Neuronal stem cell (in vitro differentiated cells): Measurements from ENCODE around the gene VWA8.
"Not testable (repeated sequence)": the region's sequence is repeated elsewhere in the genome, so short reads cannot be mapped to it uniquely, and the experiment has no call there.

Experiments used
- DNase-seq: peaks from one replicate; pipeline ENCODE4 v3.0.0-alpha.2; 2013; ENCODE audit warnings: low spot score
- H2AFZ ChIP-seq: one replicate; pipeline ENCODE4 v1.6.1; 2013; ENCODE audit warnings: mild to moderate bottlenecking, low read length, inconsistent platforms
- H2AK5ac ChIP-seq: 2 replicates; pipeline ENCODE4 v1.6.1; 2013; ENCODE audit warnings: low read depth, mild to moderate bottlenecking, inconsistent platforms, low read length, moderate library complexity, mixed read lengths
- H2BK120ac ChIP-seq: 2 replicates; pipeline ENCODE4 v1.6.1; 2013; ENCODE audit warnings: low read depth, mild to moderate bottlenecking, inconsistent platforms, low read length, moderate library complexity, mixed read lengths
- H2BK12ac ChIP-seq: one replicate; pipeline ENCODE4 v1.6.1; 2013; ENCODE audit warnings: low read length, inconsistent platforms
- H2BK15ac ChIP-seq: 2 replicates; pipeline ENCODE4 v1.6.1; 2013; ENCODE audit warnings: mild to moderate bottlenecking, low read length, inconsistent platforms, mixed read lengths
- H2BK5ac ChIP-seq: one replicate; pipeline ENCODE4 v1.6.1; 2013; ENCODE audit warnings: inconsistent platforms, mild to moderate bottlenecking, low read length, moderate library complexity
- H3K14ac ChIP-seq: one replicate; pipeline ENCODE4 v1.6.1; 2013; ENCODE audit warnings: low read length, inconsistent platforms
- H3K18ac ChIP-seq: 2 replicates; pipeline ENCODE4 v1.6.1; 2013; ENCODE audit warnings: low read length, inconsistent platforms
- H3K23ac ChIP-seq: 2 replicates; pipeline ENCODE4 v1.6.1; 2013; ENCODE audit warnings: low read depth, mild to moderate bottlenecking, mixed read lengths, low read length, inconsistent platforms; ENCODE audit not compliant: poor library complexity
- H3K27ac ChIP-seq: replicated peaks from 3 replicates; pipeline ENCODE4 v1.5.1; 2013; ENCODE audit warnings: low read length, inconsistent platforms
- H3K27me3 ChIP-seq, 3 experiments: 2 replicates each; pipeline ENCODE4 v1.6.1; 2013; ENCODE audit warnings: low read length in 3 of 3, mild to moderate bottlenecking in 2 of 3, inconsistent platforms in 1 of 3, low read depth in 1 of 3, mixed read lengths in 1 of 3, moderate library complexity in 1 of 3; ENCODE audit not compliant: control insufficient read depth in 3 of 3, insufficient read depth in 3 of 3
- H3K36me3 ChIP-seq, 2 donors: replicated peaks in 1 of 2; 2 replicates each; pipeline ENCODE4 v1.6.1; 2013; ENCODE audit warnings: low read length in 2 of 2; ENCODE audit not compliant: control insufficient read depth in 2 of 2, insufficient read depth in 2 of 2
- H3K4ac ChIP-seq: 2 replicates; pipeline ENCODE4 v1.6.1; 2013; ENCODE audit warnings: inconsistent platforms, mild to moderate bottlenecking, low read length, moderate library complexity
- H3K4me1 ChIP-seq, 2 donors: 1 replicate in 1 of 2; 2 replicates in 1 of 2; pipeline ENCODE4 v1.6.1; 2013; ENCODE audit warnings: low read length in 2 of 2, low read depth in 1 of 2; ENCODE audit not compliant: control insufficient read depth in 2 of 2, insufficient read depth in 1 of 2
- H3K4me2 ChIP-seq: one replicate; pipeline ENCODE4 v1.6.1; 2013; ENCODE audit warnings: mild to moderate bottlenecking, low read length, inconsistent platforms; ENCODE audit not compliant: insufficient read depth, poor library complexity, severe bottlenecking
- H3K4me3 ChIP-seq, 2 donors: 2 replicates each; pipeline ENCODE4 v1.5.1; 2013; ENCODE audit warnings: low read length in 2 of 2, mild to moderate bottlenecking in 2 of 2, inconsistent platforms in 1 of 2, moderate library complexity in 1 of 2
- H3K79me1 ChIP-seq: one replicate; pipeline ENCODE4 v1.6.1; 2013; ENCODE audit warnings: low read depth, mild to moderate bottlenecking, inconsistent platforms, low read length, moderate library complexity
- H3K9ac ChIP-seq: one replicate; pipeline ENCODE4 v1.6.1; 2013; ENCODE audit warnings: mild to moderate bottlenecking, low read depth, low read length, inconsistent platforms; ENCODE audit not compliant: poor library complexity
- H3K9me3 ChIP-seq, 2 donors: replicated peaks in 1 of 2; 2 replicates each; pipeline versions ENCODE3 to v1.6.1; 2013; ENCODE audit warnings: low read length in 2 of 2, mild to moderate bottlenecking in 2 of 2, inconsistent platforms in 1 of 2, low read depth in 1 of 2, mixed read lengths in 1 of 2, moderate library complexity in 1 of 2; ENCODE audit not compliant: control insufficient read depth in 2 of 2, insufficient read depth in 1 of 2
- H4K8ac ChIP-seq: one replicate; pipeline ENCODE4 v1.6.1; 2013; ENCODE audit warnings: low read depth, mild to moderate bottlenecking, inconsistent platforms, low read length, moderate library complexity
- H4K91ac ChIP-seq: one replicate; pipeline ENCODE4 v1.6.1; 2013; ENCODE audit warnings: low read length, low read depth, mild to moderate bottlenecking, inconsistent platforms; ENCODE audit not compliant: poor library complexity
- WGBS, 2 donors: extraction: QIAGEN DNeasy Blood & Tissue Kit; methylation state at CpG; one replicate each; pipeline ENCODE4 v1.1.7; 2013; ENCODE audit warnings: missing lambda C conversion rate in 2 of 2, mixed read lengths in 1 of 2; ENCODE audit not compliant: insufficient read length in 2 of 2, insufficient replicate concordance in 1 of 2; ENCODE audit errors: extremely low coverage in 2 of 2; 5-methylcytosine and 5-hydroxymethylcytosine counted together

The VWA8 gene

GRCh38 chr13:41751277-41751676, 209.6 kb downstream of the VWA8 start:
- Histone ChIP-seq H4K8ac (no peak overlapping the region), H4K91ac (no peak overlapping the region), H3K4me1 (no peaks in the 10 kb centered on the region), H2BK5ac (no peak overlapping the region), H3K36me3 (peaks cover 0 to 3% of the 10 kb centered on the region in 2 donors), H3K18ac (no peak overlapping the region), H3K9me3 (no peaks in the 10 kb centered on the region), H3K27me3 (no peaks in the 10 kb centered on the region), H3K4ac (no peak overlapping the region), H3K27ac (no peak overlapping the region), H2BK120ac (no peak overlapping the region), H2BK12ac (no peak overlapping the region), H2AK5ac (no peak overlapping the region), H3K79me1 (no peaks in the 10 kb centered on the region), H3K4me3 (no peak overlapping the region), H3K4me2 (no peak overlapping the region), H3K14ac (no peak overlapping the region), H2AFZ (no peak overlapping the region), H3K23ac (no peak overlapping the region), H2BK15ac (no peak overlapping the region), H3K9ac (no peak overlapping the region)
- no CpG with 5 or more reads among the region's 2 CpGs for WGBS, 2 donors
- no peak for DNase-seq

- Histone ChIP-seq H2AFZ (no peak overlapping the region), H3K23ac (no peak overlapping the region), H3K9ac (no peak overlapping the region), H3K27me3 (no peaks in the 10 kb centered on the region), H3K4me2 (no peak overlapping the region), H3K14ac (no peak overlapping the region), H3K4me1 (no peaks in the 10 kb centered on the region), H2BK15ac (no peak overlapping the region), H2BK5ac (no peak overlapping the region), H3K79me1 (no peaks in the 10 kb centered on the region), H2BK120ac (no peak overlapping the region), H4K91ac (no peak overlapping the region), H3K36me3 (peaks cover 0 to 3% of the 10 kb centered on the region in 2 donors), H2BK12ac (no peak overlapping the region), H4K8ac (no peak overlapping the region), H3K27ac (no peak overlapping the region), H3K4me3 (no peak overlapping the region), H3K4ac (no peak overlapping the region), H2AK5ac (no peak overlapping the region), H3K9me3 (no peaks in the 10 kb centered on the region), H3K18ac (no peak overlapping the region)
- DNase-seq, result no peak
- WGBS, 2 donors, result no CpG with 5 or more reads among the region's 2 CpGs
Observed at GRCh38 chr13:41746259-41746658, 214.7 kb downstream of the VWA8 start.

DNA sequence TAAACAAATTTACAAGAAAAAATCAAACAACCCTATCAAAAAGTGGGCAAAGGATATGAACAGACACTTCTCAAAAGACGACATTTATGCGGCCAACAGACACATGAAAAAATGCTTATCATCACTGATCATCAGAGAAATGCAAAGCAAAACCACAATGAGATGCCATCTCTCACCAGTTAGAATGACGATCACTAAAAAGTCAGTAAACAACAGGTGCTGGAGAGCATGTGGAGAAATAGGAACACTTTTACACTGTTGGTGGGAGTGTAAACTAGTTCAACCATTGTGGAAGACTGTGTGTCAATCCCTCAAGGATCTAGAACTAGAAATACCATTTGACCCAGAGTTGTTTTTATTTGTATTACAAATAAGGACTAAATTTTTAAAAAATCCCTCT, 215.4 kb downstream of the VWA8 start:
- H3K4me1 ChIP-seq, H2BK120ac ChIP-seq, H3K27ac ChIP-seq, H4K8ac ChIP-seq, H2BK5ac ChIP-seq, H2BK12ac ChIP-seq, H3K4me3 ChIP-seq, H3K27me3 ChIP-seq, H3K9me3 ChIP-seq, H2AFZ ChIP-seq, DNase-seq, H3K4me2 ChIP-seq, H3K23ac ChIP-seq, H2BK15ac ChIP-seq, H3K14ac ChIP-seq, H3K79me1 ChIP-seq, H4K91ac ChIP-seq, H3K18ac ChIP-seq, H3K4ac ChIP-seq, H3K9ac ChIP-seq, H2AK5ac ChIP-seq, H3K36me3 ChIP-seq: not testable (repeated sequence)
- no CpG with 5 or more reads among the region's 3 CpGs for WGBS, 2 donors

GRCh38 chr13:41742917-41743552, 217.9 kb downstream of the VWA8 start:
- no peak overlapping the region for H3K4me3 ChIP-seq
- H3K4ac ChIP-seq, result no peak overlapping the region
- H3K14ac ChIP-seq, result no peak overlapping the region
- H3K27ac ChIP-seq, result no peak overlapping the region
- H3K9ac ChIP-seq, result no peak overlapping the region
- no peak overlapping the region for H2AK5ac ChIP-seq
- no peak overlapping the region for H2BK15ac ChIP-seq
- no peak for DNase-seq
- H3K4me2 ChIP-seq, result no peak overlapping the region
- WGBS, 2 donors, result no CpG with 5 or more reads among the region's 4 CpGs
- no peak overlapping the region for H4K91ac ChIP-seq
- H2AFZ ChIP-seq, result no peak overlapping the region
- H2BK120ac ChIP-seq, result no peak overlapping the region
- no peak overlapping the region for H2BK12ac ChIP-seq
- H2BK5ac ChIP-seq, result no peak overlapping the region
- H3K9me3 ChIP-seq, result no peaks in the 10 kb centered on the region
- no peak overlapping the region for H3K23ac ChIP-seq
- no peak overlapping the region for H3K18ac ChIP-seq
- H4K8ac ChIP-seq, result no peak overlapping the region
- H3K27me3 ChIP-seq, result no peaks in the 10 kb centered on the region
- H3K36me3 ChIP-seq, result peaks cover 0 to 3% of the 10 kb centered on the region in 2 donors
- no peaks in the 10 kb centered on the region for H3K4me1 ChIP-seq
- no peaks in the 10 kb centered on the region for H3K79me1 ChIP-seq
